Memory B cell (primary cell): Measurements from ENCODE around the gene SERPINA4.
"Not testable (repeated sequence)": the region's sequence is repeated elsewhere in the genome, so short reads cannot be mapped to it uniquely, and the experiment has no call there.

Experiments used
- ATAC-seq: fragments of 150-1000 bp; cut with Tn5 transposase; 2 replicates; pipeline ENCODE4 v1.10.0; 2021; ENCODE audit warnings: low read depth, mild to moderate bottlenecking, moderate library complexity
- DNase-seq, 2 donors: peaks; one replicate each; pipeline ENCODE4 v3.0.0; 2022; ENCODE audit warnings: low spot score in 2 of 2
- H3K27ac Mint-ChIP-seq: one replicate; pipeline ENCODE4 v1.8.0; 2022; ENCODE audit warnings: mild to moderate bottlenecking, moderate library complexity, mixed read lengths
- H3K27me3 Mint-ChIP-seq: one replicate; pipeline ENCODE4 v1.8.0; 2022; ENCODE audit warnings: mixed read lengths
- H3K36me3 Mint-ChIP-seq: one replicate; pipeline ENCODE4 v1.8.0; 2022; ENCODE audit warnings: mild to moderate bottlenecking, mixed read lengths
- H3K4me1 Mint-ChIP-seq: one replicate; pipeline ENCODE4 v1.8.0; 2022; ENCODE audit warnings: mixed read lengths
- H3K4me3 Mint-ChIP-seq: one replicate; pipeline ENCODE4 v1.8.0; 2022; ENCODE audit warnings: mild to moderate bottlenecking, moderate library complexity, mixed read lengths
- H3K9me3 Mint-ChIP-seq: one replicate; pipeline ENCODE4 v1.8.0; 2022; ENCODE audit warnings: mixed read lengths

Gene SERPINA4

DNA sequence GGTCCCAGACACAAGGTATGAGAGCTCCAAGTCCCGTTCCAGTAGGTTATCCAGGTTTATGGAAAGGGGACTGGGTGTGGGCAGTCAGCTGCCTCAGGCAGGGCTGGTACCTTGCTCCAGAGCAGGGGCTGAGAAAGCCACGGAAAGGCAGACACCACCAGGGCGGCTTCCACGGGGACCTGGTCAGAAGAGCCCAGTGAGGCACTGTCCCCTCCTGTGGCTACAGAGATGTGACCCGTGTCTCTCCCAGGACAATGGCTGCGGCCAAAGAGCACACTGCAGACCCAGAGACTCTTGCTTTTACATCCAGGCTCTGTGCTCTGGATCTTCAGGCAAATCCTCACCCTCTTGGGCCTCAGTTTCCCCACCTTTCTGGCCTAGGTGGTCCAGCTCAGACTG lies 8.8 kb downstream of the SERPINA4 start:
- no peak overlapping the region for H3K27ac Mint-ChIP-seq
- DNase-seq (no peak), ATAC-seq (no peak)
- H3K27me3 Mint-ChIP-seq, result no peaks in the 10 kb centered on the region
- H3K4me3 Mint-ChIP-seq, result no peak overlapping the region
- H3K4me1 Mint-ChIP-seq, result no peaks in the 10 kb centered on the region
- no peaks in the 10 kb centered on the region for H3K36me3 Mint-ChIP-seq
- H3K9me3 Mint-ChIP-seq, result peaks cover 2% of the 10 kb centered on the region

DNA sequence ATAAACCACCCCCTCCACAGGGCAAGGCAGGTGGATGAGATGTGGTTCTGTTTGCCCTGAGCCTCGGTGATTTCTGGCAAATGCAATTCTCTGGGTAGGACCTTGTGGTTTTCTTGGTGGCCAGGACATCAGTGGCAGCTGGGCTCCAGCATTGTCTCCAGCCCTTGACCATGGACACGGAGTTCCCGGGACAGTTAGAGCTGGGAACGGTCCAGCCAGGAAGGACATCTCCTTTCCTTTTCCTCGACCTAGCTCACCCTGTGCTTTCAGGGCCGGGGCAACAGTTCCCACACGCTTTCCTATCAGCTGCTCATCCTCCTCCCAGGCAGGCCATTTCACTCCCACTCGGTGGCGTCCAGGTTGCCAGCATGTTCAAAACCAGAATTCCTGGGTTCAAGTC lies 9.2 kb downstream of the SERPINA4 start:
- ATAC-seq, result no peak
- no peak for DNase-seq
- H3K4me1 Mint-ChIP-seq, result no peaks in the 10 kb centered on the region
- H3K27ac Mint-ChIP-seq, result no peak overlapping the region
- no peaks in the 10 kb centered on the region for H3K27me3 Mint-ChIP-seq
- peaks cover 2% of the 10 kb centered on the region for H3K9me3 Mint-ChIP-seq
- H3K4me3 Mint-ChIP-seq, result no peak overlapping the region
- H3K36me3 Mint-ChIP-seq, result no peaks in the 10 kb centered on the region

DNA sequence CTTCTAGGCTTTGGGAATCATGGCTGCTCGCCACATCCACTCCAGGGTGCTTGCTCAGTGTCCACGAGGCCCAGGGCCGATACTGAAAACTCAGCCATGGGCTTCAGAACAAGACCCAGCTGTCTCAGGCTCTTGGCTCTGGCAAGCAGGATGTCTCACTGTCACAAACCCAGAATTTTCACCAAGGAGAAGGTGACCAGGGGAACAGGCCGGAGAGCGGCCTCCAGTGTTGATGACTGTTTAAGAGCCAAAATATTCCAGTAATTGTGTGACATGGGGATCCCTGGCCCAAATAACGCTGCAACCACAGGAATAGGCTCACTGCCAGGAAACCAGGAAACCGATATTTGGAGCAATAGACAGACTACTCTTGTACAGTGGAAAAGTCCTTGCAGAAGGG lies 10.2 kb downstream of the SERPINA4 start:
- H3K27ac Mint-ChIP-seq, result no peak overlapping the region
- H3K4me1 Mint-ChIP-seq, result no peaks in the 10 kb centered on the region
- no peaks in the 10 kb centered on the region for H3K27me3 Mint-ChIP-seq
- ATAC-seq (no peak), DNase-seq (no peak)
- no peak overlapping the region for H3K4me3 Mint-ChIP-seq
- H3K9me3 Mint-ChIP-seq, result peaks cover 2% of the 10 kb centered on the region
- no peaks in the 10 kb centered on the region for H3K36me3 Mint-ChIP-seq

DNA sequence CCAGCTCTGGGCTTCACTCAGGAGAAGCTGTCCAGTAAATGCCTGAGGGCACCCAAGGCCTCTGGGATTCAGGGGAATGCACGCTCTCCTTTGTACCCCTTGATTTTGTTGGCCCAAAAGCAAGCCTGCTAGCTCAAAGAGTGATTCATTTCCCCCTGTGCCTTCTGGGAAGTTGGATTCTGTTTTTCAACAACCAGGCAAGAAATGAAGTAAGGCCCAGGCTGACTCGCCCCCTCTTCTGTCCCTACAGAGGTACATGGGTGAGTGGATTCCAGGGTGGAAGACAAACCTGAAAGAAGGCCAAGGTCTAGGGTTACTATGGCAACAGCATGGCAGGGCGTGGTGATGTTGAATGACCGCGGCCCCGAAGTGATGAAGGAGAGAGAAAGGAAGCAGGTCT lies 10.7 kb downstream of the SERPINA4 start:
- ATAC-seq, result no peak
- H3K27ac Mint-ChIP-seq, result no peak overlapping the region

DNA sequence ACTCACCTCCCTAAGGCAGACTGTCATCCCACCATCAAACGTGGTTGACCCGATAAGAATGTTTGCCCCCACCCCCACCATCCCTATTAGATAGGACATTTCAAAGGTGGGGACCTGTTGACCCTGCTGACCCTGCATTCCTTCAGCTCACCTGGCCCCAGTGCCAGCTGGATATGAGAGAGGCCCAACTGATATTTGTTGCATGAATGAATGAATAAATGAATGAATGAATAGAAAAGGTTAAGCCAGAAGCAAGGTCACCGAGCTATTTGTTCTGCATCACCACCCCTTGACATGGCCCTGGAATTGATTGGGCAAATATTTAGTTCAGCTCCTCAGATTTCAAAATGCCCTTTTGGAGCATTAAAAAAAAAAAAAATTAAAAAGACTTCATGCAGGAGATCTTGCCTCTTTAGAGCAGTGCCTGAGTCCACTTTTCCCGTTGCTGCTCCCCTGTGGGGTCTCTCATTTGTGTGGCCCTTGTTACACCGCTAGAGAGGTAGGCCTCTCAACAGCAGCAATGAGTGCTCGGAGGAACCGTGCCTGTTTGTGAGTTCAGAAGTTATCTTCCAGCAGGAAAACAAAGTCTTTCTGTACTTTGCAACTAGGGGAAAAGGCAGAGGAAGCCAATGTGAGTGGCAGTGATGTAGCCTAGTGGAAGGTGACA lies 11.5 kb downstream of the SERPINA4 start:
- ATAC-seq (no peak), DNase-seq (no peak)
- H3K9me3 Mint-ChIP-seq, result peaks cover 1% of the 10 kb centered on the region
- no peak overlapping the region for H3K27ac Mint-ChIP-seq
- no peak overlapping the region for H3K4me3 Mint-ChIP-seq
- no peaks in the 10 kb centered on the region for H3K36me3 Mint-ChIP-seq
- H3K4me1 Mint-ChIP-seq, result no peaks in the 10 kb centered on the region
- no peaks in the 10 kb centered on the region for H3K27me3 Mint-ChIP-seq

More for the DNA sequence above, 10.7 kb downstream of the SERPINA4 start:
- Mint-ChIP-seq H3K9me3 (no peaks in the 10 kb centered on the region), H3K4me3 (no peak overlapping the region), H3K36me3 (no peaks in the 10 kb centered on the region), H3K4me1 (no peaks in the 10 kb centered on the region), H3K27me3 (no peaks in the 10 kb centered on the region)
- no peak for DNase-seq

DNA sequence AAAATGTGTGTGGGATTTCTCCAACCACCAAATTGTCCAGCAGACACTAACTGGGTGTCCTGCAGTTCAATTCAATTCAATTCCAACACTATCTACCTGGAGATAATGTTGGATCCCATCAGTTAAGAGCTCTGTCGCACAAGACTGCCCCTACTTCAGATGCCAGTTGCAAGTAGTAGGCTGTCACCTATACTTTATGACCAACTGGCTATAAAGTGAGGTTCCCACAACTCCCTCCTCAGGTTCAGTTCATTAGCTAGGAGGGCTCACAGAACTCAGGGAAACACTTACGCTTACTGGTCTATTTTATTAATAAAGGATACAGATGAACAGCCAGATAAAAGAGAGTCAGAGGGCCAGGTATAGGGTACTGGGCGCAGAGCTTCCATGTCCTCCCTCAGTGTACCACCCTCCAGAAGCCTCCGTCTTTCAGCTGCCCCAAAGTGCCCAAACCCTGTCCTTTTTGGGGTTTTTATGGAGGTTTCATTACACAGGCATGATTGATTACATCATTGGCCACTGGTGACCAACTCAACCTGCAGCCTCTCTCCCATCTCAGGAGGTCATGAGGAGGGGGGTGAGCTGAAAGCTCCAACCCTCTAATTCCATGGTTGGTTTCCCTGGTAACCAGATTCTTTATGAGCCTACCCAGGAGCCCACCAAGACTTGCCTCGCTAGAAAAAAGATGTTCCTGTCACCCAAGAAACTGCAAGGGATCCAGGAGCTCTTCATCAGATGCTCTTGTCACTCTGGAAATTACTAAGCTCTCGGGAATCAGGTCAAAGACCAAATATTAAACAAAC lies 12.4 kb downstream of the SERPINA4 start:
- Mint-ChIP-seq H3K4me3 (no peak overlapping the region), H3K4me1 (no peaks in the 10 kb centered on the region), H3K27ac (no peak overlapping the region), H3K9me3 (peaks cover 1% of the 10 kb centered on the region), H3K27me3 (no peaks in the 10 kb centered on the region), H3K36me3 (no peaks in the 10 kb centered on the region)
- ATAC-seq, result no peak
- DNase-seq, result no peak

DNA sequence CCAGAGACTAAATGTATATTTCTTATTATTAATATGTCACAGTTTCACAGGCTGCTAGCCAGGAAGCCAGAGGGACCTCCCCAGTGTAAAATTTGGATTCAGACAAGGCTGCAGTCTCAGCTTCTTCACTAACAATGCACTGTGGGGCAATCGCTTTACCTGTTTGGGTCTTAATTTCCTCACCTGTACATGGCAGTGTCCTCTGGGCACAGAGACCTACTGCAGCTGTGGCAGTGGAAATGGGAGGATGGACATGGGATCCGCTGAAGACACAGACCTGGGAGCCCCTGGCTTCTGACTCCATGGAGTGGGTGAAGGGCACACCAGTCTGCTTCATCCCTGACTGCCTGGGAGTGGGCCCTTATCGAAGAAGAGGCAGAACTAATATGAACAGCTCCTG lies 13.1 kb downstream of the SERPINA4 start:
- Mint-ChIP-seq H3K4me1 (no peaks in the 10 kb centered on the region), H3K9me3 (peaks cover 1% of the 10 kb centered on the region), H3K27me3 (no peaks in the 10 kb centered on the region), H3K36me3 (no peaks in the 10 kb centered on the region), H3K27ac (no peak overlapping the region), H3K4me3 (no peak overlapping the region)
- DNase-seq, result no peak
- no peak for ATAC-seq

DNA sequence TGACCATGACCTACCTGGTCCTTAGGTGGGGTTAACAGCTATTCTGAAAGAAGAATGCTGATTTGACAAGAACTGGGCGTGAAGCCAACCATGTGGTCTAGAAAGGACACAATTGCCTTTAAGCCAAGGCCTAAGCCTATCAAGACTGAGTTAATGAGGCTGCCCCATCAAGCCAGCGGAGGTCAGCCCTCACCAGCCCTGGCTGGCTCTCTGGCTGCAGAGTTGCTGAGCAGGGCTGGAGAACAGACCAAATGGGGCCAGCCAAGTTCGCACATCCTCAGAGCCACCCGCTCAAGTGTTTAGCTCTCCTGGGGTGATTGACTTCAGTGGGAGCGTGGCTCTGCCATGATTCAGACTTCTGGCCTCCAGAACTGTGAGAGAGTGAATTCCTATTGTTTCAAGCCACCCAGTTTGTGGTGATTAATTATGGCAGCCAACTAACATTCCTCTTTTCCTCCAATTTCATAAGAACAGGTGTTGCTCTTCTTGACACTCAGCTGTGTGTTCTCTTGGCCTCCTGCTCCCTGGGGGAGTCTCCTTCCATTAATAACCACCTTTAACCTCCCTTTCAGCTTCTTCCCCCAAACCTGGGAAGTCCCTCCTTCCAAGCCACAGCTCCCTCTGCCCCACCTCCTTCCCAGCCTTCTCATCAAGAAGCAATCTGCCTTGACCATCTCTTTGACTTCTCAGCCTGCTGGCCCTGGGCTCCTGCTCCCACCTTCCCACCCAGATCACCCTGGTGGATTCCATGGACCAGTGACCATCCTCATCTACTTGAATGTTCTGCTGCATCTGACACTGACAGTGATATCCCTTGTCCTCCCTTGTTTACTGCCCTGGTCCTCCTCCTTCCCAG lies 14.7 kb downstream of the SERPINA4 start:
- DNase-seq, result no peak
- no peak for ATAC-seq
- no peaks in the 10 kb centered on the region for H3K4me1 Mint-ChIP-seq
- H3K4me3 Mint-ChIP-seq, result no peak overlapping the region
- H3K27ac Mint-ChIP-seq, result no peak overlapping the region
- H3K36me3 Mint-ChIP-seq, result no peaks in the 10 kb centered on the region
- peaks cover 1% of the 10 kb centered on the region for H3K9me3 Mint-ChIP-seq
- no peaks in the 10 kb centered on the region for H3K27me3 Mint-ChIP-seq

DNA sequence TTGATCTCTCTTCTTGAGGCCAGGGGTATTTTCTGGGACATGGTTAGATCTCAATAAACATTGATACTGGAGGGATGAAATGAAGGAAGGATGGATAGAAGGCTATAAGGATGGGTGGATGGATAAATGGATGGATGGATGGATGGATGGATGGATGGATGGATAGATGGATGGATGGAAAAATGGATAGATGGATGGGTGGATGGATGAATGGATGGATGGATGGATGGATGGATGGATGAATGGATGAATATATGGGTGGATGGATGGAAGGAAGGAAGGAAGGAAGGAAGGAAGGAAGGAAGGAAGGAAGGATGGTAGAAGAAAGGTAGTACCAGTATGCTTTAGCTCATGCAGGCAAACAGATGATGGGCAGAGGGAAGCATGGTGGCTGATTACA lies 16.2 kb downstream of the SERPINA4 start:
- H3K27me3 Mint-ChIP-seq, ATAC-seq, H3K9me3 Mint-ChIP-seq: not testable (repeated sequence)

DNA sequence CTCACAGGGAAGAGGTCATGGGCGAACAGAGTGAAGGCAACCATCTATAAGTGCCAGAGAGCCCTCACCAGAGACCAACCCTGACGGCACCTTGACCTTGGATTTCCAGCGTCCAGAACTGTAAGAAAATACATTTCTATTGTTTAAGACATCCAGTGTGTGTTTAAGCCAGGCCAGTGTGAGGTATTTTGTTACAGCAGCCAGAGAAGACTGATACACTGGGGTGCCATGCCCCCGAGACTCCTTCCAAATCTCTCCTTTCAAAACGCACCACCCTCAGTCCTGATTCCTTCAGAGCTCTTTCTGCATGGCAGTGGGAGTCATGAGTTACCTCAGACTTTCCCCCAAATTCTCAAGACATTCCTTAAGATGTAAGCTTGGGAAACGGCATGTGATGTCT lies 17.5 kb downstream of the SERPINA4 start:
- Mint-ChIP-seq H3K36me3 (no peaks in the 10 kb centered on the region), H3K9me3 (peaks cover 1% of the 10 kb centered on the region), H3K27me3 (no peaks in the 10 kb centered on the region), H3K4me1 (no peaks in the 10 kb centered on the region), H3K4me3 (no peak overlapping the region), H3K27ac (no peak overlapping the region)
- DNase-seq, result no peak
- no peak for ATAC-seq

More for the DNA sequence above, 16.2 kb downstream of the SERPINA4 start:
- not testable (repeated sequence) for H3K4me3 Mint-ChIP-seq, H3K4me1 Mint-ChIP-seq, H3K36me3 Mint-ChIP-seq, DNase-seq, H3K27ac Mint-ChIP-seq

DNA sequence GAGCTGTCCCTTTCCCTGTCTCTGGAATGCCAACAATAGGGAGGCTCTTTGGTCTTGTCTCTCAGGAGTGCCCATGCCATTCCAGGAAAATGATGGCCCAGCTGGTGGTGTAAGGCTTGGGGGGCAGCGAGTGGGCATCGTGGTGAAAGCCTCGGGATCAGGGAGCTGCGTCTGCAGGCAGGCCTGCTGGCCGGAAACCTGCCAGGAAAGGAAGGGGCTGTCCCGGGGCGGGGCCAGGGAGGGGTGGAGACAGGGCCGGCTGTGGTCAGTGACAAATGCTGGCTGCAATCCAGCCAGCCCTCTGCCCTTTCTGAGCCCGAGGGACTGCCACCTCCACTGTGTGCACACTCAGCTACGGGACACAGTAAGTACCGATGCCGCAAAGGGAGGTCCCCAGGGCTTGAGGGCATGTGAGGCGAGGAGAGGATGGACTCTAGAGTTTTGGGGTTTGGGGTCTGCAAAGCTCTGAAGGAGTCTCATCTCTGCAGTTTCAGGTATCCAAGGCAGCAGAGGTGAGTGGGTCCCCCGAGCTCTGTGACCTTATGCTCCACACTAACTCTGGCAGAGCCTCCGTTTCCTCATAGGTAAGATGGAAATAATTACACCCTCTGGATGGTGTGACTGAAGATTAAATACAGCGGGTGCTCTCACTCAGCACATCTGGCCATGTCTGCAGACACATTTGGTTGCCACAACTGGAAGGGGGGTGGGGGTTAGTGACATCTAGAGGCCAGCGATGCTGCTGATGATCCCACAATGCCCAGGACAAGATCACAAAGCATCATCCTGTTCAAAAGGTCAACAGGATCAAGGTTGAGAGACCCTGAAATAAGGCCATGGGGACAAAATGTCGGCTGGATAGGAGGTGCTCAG lies 20.1 kb downstream of the SERPINA4 start, which contains the start of gene SERPINA5:
SERPINA5 (plus strand) TSS at position 300 of the 873 bp plus-strand sequence. CDS start 5,937 bp downstream, outside the sequence.
- ATAC-seq (no peak), DNase-seq (no peak)
- H3K4me1 Mint-ChIP-seq, result no peaks in the 10 kb centered on the region
- peaks cover 1% of the 10 kb centered on the region for H3K9me3 Mint-ChIP-seq
- no peak within 1 kb of the TSS for H3K4me3 Mint-ChIP-seq
- no peaks in the 10 kb centered on the region for H3K27me3 Mint-ChIP-seq
- no peak within 1 kb of the TSS for H3K27ac Mint-ChIP-seq
- no peaks in the 10 kb centered on the region for H3K36me3 Mint-ChIP-seq

DNA sequence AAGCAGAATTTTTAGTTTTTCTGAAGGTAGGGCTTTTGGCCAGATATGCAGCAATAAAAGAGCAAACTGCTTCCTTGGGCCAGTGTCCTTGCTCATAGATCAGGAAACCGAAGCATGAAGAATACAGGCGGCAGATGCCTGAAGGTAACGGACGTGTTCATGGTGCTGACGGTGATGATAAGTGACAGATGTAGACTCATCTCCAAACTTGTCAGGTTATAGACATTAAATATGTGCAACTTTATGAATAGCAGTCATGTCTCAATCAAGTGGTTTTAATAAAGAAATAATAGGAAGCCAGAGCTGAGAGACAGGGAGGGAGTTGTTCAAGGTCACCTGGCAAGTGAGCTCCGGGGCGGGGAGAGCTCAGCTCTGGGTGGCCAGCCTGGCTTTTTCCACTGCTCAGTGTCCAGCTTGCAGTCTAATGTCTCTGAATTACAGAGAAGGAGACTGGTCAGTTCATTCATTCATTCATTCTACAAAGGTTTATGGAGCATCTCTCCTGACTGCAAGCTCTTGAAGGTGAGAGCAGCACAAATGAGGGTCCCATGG lies 21.0 kb downstream of the SERPINA4 start:
- no peak for ATAC-seq
- no peak overlapping the region for H3K27ac Mint-ChIP-seq
- no peaks in the 10 kb centered on the region for H3K36me3 Mint-ChIP-seq

DNA sequence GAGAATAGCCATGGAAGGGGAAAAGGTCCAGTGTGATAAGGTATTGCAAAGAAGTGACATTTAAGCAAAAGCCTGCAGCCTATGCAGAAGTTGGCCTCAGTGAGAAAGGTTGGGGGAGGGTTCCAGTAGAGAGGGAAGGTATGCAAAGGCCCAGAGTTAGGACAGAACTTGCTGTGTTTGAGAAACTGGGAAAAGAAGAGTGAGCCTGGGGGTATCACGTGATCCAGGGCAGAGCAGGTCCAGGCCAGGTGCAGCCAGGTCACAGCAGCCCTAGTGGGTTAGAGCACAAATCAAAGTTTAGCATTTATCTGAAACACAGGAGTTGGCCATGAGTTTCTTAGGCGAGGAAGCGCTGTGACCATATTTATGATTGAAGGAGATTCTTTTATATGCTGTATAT lies 21.6 kb downstream of the SERPINA4 start:
- ATAC-seq (no peak), DNase-seq (no peak)
- H3K4me1 Mint-ChIP-seq, result no peaks in the 10 kb centered on the region
- no peaks in the 10 kb centered on the region for H3K36me3 Mint-ChIP-seq
- no peaks in the 10 kb centered on the region for H3K9me3 Mint-ChIP-seq
- peaks cover 2% of the 10 kb centered on the region for H3K27me3 Mint-ChIP-seq
- H3K4me3 Mint-ChIP-seq, result no peak overlapping the region
- H3K27ac Mint-ChIP-seq, result no peak overlapping the region

More for the DNA sequence above, 21.0 kb downstream of the SERPINA4 start:
- H3K27me3 Mint-ChIP-seq, result peaks cover 2% of the 10 kb centered on the region
- DNase-seq, result no peak
- no peaks in the 10 kb centered on the region for H3K4me1 Mint-ChIP-seq
- H3K9me3 Mint-ChIP-seq, result peaks cover 1% of the 10 kb centered on the region
- no peak overlapping the region for H3K4me3 Mint-ChIP-seq
